K562 (cell line): Measurements from ENCODE around the gene COL26A1. TPM values are rescaled to one million over a fixed set of nuclear protein-coding genes. Genes with fewer than 3 reads are reported as not detected.

Experiments
- CREBBP ChIP-seq: IDR thresholded peaks from one replicate; pipeline ENCODE4 v1.6.1; 2012; ENCODE audit warnings: low read depth, mild to moderate bottlenecking, control low read depth, inconsistent platforms, low read length
- EZH2 ChIP-seq: IDR thresholded peaks from 2 replicates; pipeline ENCODE4 v1.6.1; 2012; ENCODE audit warnings: low read depth, mild to moderate bottlenecking, inconsistent platforms, low read length, borderline replicate concordance
- GABPB1 ChIP-seq: sonication (generic); formaldehyde crosslinking; IDR thresholded peaks from 2 replicates; pipeline ENCODE4 v1.8.0; 2022; ENCODE audit warnings: mild to moderate bottlenecking, missing genetic modification reagents
- MLLT1 ChIP-seq, 2 experiments: fragments of 450-650 bp; IDR thresholded peaks; 2 replicates each; pipeline ENCODE4 v1.6.1; 2016
- MTA1 ChIP-seq: fragments of 450-650 bp; IDR thresholded peaks from 2 replicates; pipeline ENCODE4 v1.6.1; 2017; ENCODE audit warnings: borderline replicate concordance
- MTA3 ChIP-seq: fragments of 450-650 bp; formaldehyde crosslinking; IDR thresholded peaks from 2 replicates; pipeline ENCODE4 v1.6.1; 2017; ENCODE audit warnings: mild to moderate bottlenecking, borderline replicate concordance
- POLR2A ChIP-seq: fragments of 450-650 bp; conservative IDR thresholded peaks from 2 replicates; pipeline ENCODE4 v1.6.1; 2016
- SRF ChIP-seq, 2 experiments: fragments of 250-450, 450-650 bp in 1 of 2; sonication (Bioruptor Pico) in 1 of 2; sonication (generic) in 1 of 2; formaldehyde crosslinking; IDR thresholded peaks; 2 replicates each; pipeline versions ENCODE4 v1.5.0 to v1.5.1; 2020 to 2022; ENCODE audit warnings: mild to moderate bottlenecking in 1 of 2, missing genetic modification reagents in 1 of 2
- TAF7 ChIP-seq: fragments of 450-650 bp; IDR thresholded peaks from 2 replicates; pipeline ENCODE4 v1.6.1; 2016; ENCODE audit warnings: missing genetic modification characterization, missing compliant biosample characterization
- TFAM ChIP-seq: fragments of 250-450 bp; sonication (Bioruptor Pico); conservative IDR thresholded peaks from 2 replicates; pipeline ENCODE4 v1.5.0; 2021; ENCODE audit warnings: mild to moderate bottlenecking, moderate library complexity
- ZBTB7A ChIP-seq: IDR thresholded peaks from 2 replicates; pipeline ENCODE4 v1.6.1; 2011; ENCODE audit warnings: low read depth, mild to moderate bottlenecking, low read length, moderate library complexity, borderline replicate concordance; ENCODE audit not compliant: control insufficient read depth
- ZKSCAN3 ChIP-seq: fragments of 250-450 bp; sonication (Bioruptor Pico); IDR thresholded peaks from 2 replicates; pipeline ENCODE4 v1.4.0; 2020
- ZKSCAN8 ChIP-seq: fragments of 200-800 bp; sonication (Bioruptor generic); IDR thresholded peaks from 2 replicates; pipeline ENCODE4 v1.6.1; 2016; ENCODE audit warnings: missing genetic modification characterization, missing compliant biosample characterization
- ZNF239 ChIP-seq: fragments of 250-450 bp; sonication (Bioruptor Pico); IDR thresholded peaks from 2 replicates; pipeline ENCODE4 v1.4.0; 2020; ENCODE audit warnings: mild to moderate bottlenecking
- ZNF609 ChIP-seq: sonication (generic); formaldehyde crosslinking; IDR thresholded peaks from 2 replicates; pipeline ENCODE4 v1.8.1; 2023; ENCODE audit warnings: missing genetic modification reagents, mild to moderate bottlenecking, borderline replicate concordance
- polyA plus RNA-seq, 8 experiments: library from polyadenylated mRNA; depleted of rRNA in 4 of 8; stranded (reverse) in 5 of 8; unstranded in 3 of 8; fragments of >200 nt; fragmentation: Nextera tagmentation in 2 of 8; fragmentation: Illumina TruSeq in 1 of 8; extraction: Ambion mirVana in 2 of 8; extraction: Trizol in 1 of 8; gene quantifications; 2 replicates each; pipeline versions ENCODE4 v1.2.1 to v1.2.3, GENCODE V29; 2011 to 2014; ENCODE audit warnings: inconsistent platforms in 1 of 8, missing spikeins in 1 of 8
- total RNA-seq, 7 experiments: library from RNA; depleted of rRNA in 6 of 7; stranded (reverse); fragments of >200 nt in 6 of 7; fragmentation: Illumina TruSeq in 2 of 7; extraction: Trizol in 2 of 7; gene quantifications; 2 replicates each; pipeline versions ENCODE4 v1.2.1 to v1.2.3, GENCODE V29; 2011 to 2021; ENCODE audit warnings: low replicate concordance in 1 of 7
- TF ChIP-seq, protein P1 (sequence below): fragments of 250-450 bp; sonication (Bioruptor Pico); IDR thresholded peaks from 2 replicates; pipeline ENCODE4 v1.8.0; 2022; ENCODE audit warnings: moderate library complexity, mild to moderate bottlenecking, inconsistent platforms
- TF ChIP-seq, protein P2 (sequence below), 2 experiments: fragments of 450-650 bp in 1 of 2; IDR thresholded peaks; 2 replicates each; pipeline ENCODE4 v1.6.1; 2011 to 2017; ENCODE audit warnings: low read depth in 2 of 2, antibody characterized with exemption in 1 of 2, borderline replicate concordance in 1 of 2, low read length in 1 of 2, mild to moderate bottlenecking in 1 of 2, mixed read lengths in 1 of 2; ENCODE audit not compliant: control insufficient read depth in 1 of 2

The COL26A1 gene
- total and polyA plus RNA-seq, 9 of the 15 experiments (the other 6 are each of a cell fraction or from before 2014, with no cell fraction given) = 0.04 to 0.39 (median 0.07) TPM; not detected in 5

GRCh38 chr7:101576998-101577397 is 214.3 kb downstream of the COL26A1 start (continued):
- no peak for TF ChIP-seq TFAM (CRISPR knock-in tag)
- TF ChIP-seq ZNF239 = no peak
- TF ChIP-seq, protein P1, sequence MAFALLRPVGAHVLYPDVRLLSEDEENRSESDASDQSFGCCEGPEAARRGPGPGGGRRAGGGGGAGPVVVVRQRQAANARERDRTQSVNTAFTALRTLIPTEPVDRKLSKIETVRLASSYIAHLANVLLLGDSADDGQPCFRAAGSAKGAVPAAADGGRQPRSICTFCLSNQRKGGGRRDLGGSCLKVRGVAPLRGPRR (CRISPR knock-in tag) = no peak
- TF ChIP-seq ZKSCAN8 (CRISPR knock-in tag) = no peak
- no peak for TF ChIP-seq POLR2A
- TF ChIP-seq CREBBP = no peak
- TF ChIP-seq MTA3 = no peak
- no peak for TF ChIP-seq GABPB1
- TF ChIP-seq, protein P2, sequence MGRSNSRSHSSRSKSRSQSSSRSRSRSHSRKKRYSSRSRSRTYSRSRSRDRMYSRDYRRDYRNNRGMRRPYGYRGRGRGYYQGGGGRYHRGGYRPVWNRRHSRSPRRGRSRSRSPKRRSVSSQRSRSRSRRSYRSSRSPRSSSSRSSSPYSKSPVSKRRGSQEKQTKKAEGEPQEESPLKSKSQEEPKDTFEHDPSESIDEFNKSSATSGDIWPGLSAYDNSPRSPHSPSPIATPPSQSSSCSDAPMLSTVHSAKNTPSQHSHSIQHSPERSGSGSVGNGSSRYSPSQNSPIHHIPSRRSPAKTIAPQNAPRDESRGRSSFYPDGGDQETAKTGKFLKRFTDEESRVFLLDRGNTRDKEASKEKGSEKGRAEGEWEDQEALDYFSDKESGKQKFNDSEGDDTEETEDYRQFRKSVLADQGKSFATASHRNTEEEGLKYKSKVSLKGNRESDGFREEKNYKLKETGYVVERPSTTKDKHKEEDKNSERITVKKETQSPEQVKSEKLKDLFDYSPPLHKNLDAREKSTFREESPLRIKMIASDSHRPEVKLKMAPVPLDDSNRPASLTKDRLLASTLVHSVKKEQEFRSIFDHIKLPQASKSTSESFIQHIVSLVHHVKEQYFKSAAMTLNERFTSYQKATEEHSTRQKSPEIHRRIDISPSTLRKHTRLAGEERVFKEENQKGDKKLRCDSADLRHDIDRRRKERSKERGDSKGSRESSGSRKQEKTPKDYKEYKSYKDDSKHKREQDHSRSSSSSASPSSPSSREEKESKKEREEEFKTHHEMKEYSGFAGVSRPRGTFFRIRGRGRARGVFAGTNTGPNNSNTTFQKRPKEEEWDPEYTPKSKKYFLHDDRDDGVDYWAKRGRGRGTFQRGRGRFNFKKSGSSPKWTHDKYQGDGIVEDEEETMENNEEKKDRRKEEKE (IDR thresholded peaks at IDR 0.05; ENCODE audit: borderline replicate concordance in 1 of 2, control insufficient read depth in 1 of 2, low read depth in 2 of 2, low read length in 1 of 2) = no peak
- TF ChIP-seq TAF7 = no peak
- TF ChIP-seq ZKSCAN3 (CRISPR knock-in tag) = no peak
- no peak for TF ChIP-seq SRF (CRISPR knock-in tag; IDR thresholded peaks at IDR 0.05)
- no peak for TF ChIP-seq ZBTB7A
- TF ChIP-seq EZH2 = no peak
- TF ChIP-seq MLLT1 (IDR thresholded peaks at IDR 0.05) = no peak
- no peak for TF ChIP-seq MTA1
- TF ChIP-seq ZNF609 (CRISPR knock-in tag) = no peak
